Measurements from ENCODE around the gene COX5A. TPM values are rescaled to one million over a fixed set of nuclear protein-coding genes. Genes with fewer than 3 reads are reported as not detected.
A peak's percentile ranks its signal among the peaks of the same experiment; 100 is the strongest.

The COX5A gene
- total and polyA plus RNA-seq, 7 experiments from 2014 or later = 44.4 to 242 (median 61.6) TPM

DNA sequence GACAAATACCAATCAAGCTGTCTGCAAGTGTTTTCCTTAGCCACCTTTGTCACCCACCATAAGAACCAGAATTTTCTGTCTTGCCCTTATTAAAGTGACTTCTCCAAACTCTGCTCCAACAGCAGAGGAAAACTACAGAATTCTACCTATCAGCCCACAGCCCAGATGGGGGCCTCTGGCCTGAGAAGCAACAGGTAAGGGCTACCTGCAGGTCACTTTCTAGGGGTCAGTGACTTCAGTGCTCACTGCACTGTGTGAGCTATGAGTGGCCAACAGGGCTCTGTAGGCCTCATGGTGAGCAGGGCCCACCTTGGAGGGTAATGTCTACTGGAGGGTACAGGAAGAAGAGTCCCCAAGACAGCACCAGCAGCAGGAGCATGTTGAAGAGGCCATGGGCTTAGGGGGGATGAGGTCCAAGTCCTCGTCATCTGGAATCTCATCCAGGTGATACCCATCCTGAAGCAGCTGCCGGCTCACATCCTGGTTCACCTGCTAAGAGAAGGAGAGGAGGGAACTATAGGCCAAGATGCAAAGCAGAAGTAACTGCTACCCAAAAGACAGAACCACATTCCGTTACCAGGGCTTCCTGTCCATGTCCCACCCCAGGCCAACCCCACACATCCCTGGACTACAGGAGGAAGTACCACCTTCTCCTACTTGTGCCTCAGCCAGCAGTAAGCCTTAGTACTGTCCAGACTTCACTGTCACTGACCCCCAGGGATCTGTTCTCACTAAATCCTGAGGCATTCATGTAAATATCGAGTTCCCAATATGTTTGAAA, 35.4 kb downstream of the COX5A start:
- H3K9me3 Mint-ChIP-seq = no peaks in the 10 kb centered on the region

DNA sequence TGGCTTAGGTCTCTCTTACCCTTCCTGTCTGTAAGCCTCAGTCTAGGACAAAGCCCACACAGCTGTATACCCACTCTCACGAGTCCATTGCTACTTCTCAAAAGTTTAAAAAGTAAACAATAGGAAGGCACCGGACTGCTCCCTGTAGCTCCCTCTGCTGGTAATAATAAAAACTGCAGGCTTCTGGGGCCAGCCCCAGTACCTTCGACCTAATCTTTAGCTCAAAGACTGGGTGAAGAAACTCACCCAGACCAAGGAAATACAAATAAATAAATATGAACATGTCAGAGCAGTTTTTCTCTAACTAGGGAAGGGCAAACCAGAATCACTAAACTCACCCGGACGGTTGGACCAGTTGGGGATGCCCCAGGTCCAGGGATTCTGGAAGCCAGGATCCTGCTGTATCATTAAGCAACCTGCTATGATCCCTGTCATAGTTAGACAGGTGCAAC, 36.2 kb downstream of the COX5A start:
- Histone ChIP-seq H3K4me3 (ENCODE audit: low read length) (no peak overlapping the region), H3K27me3 (ENCODE audit: control insufficient read depth in 2 of 2, insufficient read depth in 2 of 2, low read length in 2 of 2) (no peaks in the 10 kb centered on the region), H3K4me1 (ENCODE audit: control insufficient read depth in 2 of 2, insufficient read depth in 2 of 2, low read length in 2 of 2) (peaks cover 15 to 16% of the 10 kb centered on the region in 2 donors), H3K9me3 (ENCODE audit: control insufficient read depth in 2 of 3, low read length in 3 of 3) (no peaks in the 10 kb centered on the region), H3K36me3 (ENCODE audit: control insufficient read depth in 2 of 3, insufficient read depth in 3 of 3, low read length in 3 of 3) (peaks cover 0 to 66% (median 0%) of the 10 kb centered on the region in 3 experiments), H3K27ac (ENCODE audit: low read depth, low read length) (peak overlapping the region; percentile 2)
- peak; percentile 39 to 72 (median 63) for DNase-seq
- ChIA-PET POLR2A (interaction anchor here (0.8 to 6.7 kb wide), 18 partner anchors 8 to 132 kb away, joined by 3 to 45 read pairs (median 4); partner anchors contain the start of genes COX5A, CSK, MPI and ULK3), CTCF (interaction anchor here (0.5 to 4.4 kb wide), 33 partner anchors 8 to 271 kb away, joined by 3 to 30 read pairs (median 4); partner anchors contain the start of genes MPI and SCAMP2)
- Mint-ChIP-seq H3K4me1 (peaks cover 31 to 53% (median 44%) of the 10 kb centered on the region in 7 donors), H3K36me3 (peaks cover 5 to 19% (median 9%) of the 10 kb centered on the region in 5 donors), H3K27ac (peak overlapping the region; percentile 5 to 86 (median 61)), H3K27me3 (no peaks in the 10 kb centered on the region), H3K4me3 (peak overlapping the region in 3 of 10 donors; percentile 14 to 17 (median 16)), H3K9me3 (no peaks in the 10 kb centered on the region)
- peak; percentile 81 for ATAC-seq
- intact Hi-C loops (cut with micrococcal nuclease) = loop anchor here (1.0 kb wide), 7 partner anchors 8 to 266 kb away; partner anchors contain the start of genes MPI (in 1 of the 2), SCAMP2 (in 1 of the 2) and ULK3 (in 1 of the 2)

More for the DNA sequence above, 35.4 kb downstream of the COX5A start:
- H3K36me3 ChIP-seq (ENCODE audit: control insufficient read depth in 2 of 3, insufficient read depth in 3 of 3, low read length in 3 of 3) = peaks cover 0 to 62% (median 0%) of the 10 kb centered on the region in 3 experiments
- peak overlapping the region; percentile 2 for H3K27ac ChIP-seq (ENCODE audit: low read depth, low read length)
- H3K4me3 ChIP-seq (ENCODE audit: low read length) = no peak overlapping the region
- no peaks in the 10 kb centered on the region for H3K27me3 ChIP-seq (ENCODE audit: control insufficient read depth in 2 of 2, insufficient read depth in 2 of 2, low read length in 2 of 2)
- Mint-ChIP-seq H3K27ac (peak overlapping the region in 8 of 9 donors; percentile 16 to 86 (median 66)), H3K36me3 (peaks cover 5 to 19% (median 9%) of the 10 kb centered on the region in 5 donors), H3K27me3 (no peaks in the 10 kb centered on the region), H3K4me3 (peak overlapping the region in 2 of 10 donors; percentile 5 to 7), H3K4me1 (peaks cover 34 to 58% (median 47%) of the 10 kb centered on the region in 7 donors)
- intact Hi-C loops (cut with micrococcal nuclease) = loop anchor here in 1 of 2 donors (1.0 kb wide), 2 partner anchors 12 to 267 kb away; partner anchors contain the start of gene MPI
- H3K4me1 ChIP-seq (ENCODE audit: control insufficient read depth in 2 of 2, insufficient read depth in 2 of 2, low read length in 2 of 2) = peaks cover 19 to 20% of the 10 kb centered on the region in 2 donors
- H3K9me3 ChIP-seq (ENCODE audit: control insufficient read depth in 2 of 3, low read length in 3 of 3) = no peaks in the 10 kb centered on the region
- CTCF ChIA-PET = interaction anchor here (0.5 to 4.4 kb wide), 29 partner anchors 9 to 267 kb away, joined by 3 to 30 read pairs (median 5); partner anchors contain the start of genes MPI and SCAMP2
- ATAC-seq = no peak
- POLR2A ChIA-PET = interaction anchor here (0.8 to 6.7 kb wide), 12 partner anchors 9 to 132 kb away, joined by 3 to 45 read pairs (median 6); partner anchors contain the start of genes COX5A, MPI and ULK3
- no peak for DNase-seq

DNA sequence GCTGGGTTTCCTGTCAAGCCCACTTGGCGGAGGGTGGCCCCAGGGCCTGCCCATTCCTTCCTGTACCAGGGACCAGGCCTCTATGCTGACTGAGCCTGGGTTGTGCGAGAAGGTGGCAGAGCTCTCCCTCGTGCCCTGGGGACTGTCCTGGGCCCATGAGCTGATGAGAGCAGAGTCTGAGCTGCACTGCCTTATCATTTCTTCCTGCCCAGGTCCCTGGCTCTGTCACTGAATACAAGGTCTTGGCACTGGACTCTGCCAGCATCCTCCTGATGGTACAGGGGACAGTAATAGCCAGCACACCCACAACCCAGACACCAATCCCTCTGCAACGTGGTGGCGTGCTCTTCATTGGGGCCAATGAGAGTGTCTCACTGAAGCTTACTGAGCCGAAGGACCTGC, 40.6 kb downstream of the COX5A start:
- POLR2A ChIA-PET = interaction anchor here (1.0 to 3.2 kb wide), 7 partner anchors 8 to 126 kb away, joined by 3 to 24 read pairs (median 6); partner anchors contain the start of genes FAM219B, SCAMP2 and ULK3
- CTCF ChIA-PET = interaction anchor here (1.0 to 1.1 kb wide), 2 partner anchors 38 to 126 kb away, joined by 3 to 4 read pairs; no protein-coding TSS in a partner anchor
- ATAC-seq (no peak), DNase-seq (no peak)
- Histone ChIP-seq H3K9me3 (ENCODE audit: control insufficient read depth in 2 of 3, low read length in 3 of 3) (no peaks in the 10 kb centered on the region), H3K27ac (ENCODE audit: low read depth, low read length) (no peak overlapping the region), H3K27me3 (ENCODE audit: control insufficient read depth in 2 of 2, insufficient read depth in 2 of 2, low read length in 2 of 2) (no peaks in the 10 kb centered on the region), H3K36me3 (ENCODE audit: control insufficient read depth in 2 of 3, insufficient read depth in 3 of 3, low read length in 3 of 3) (peaks cover 0 to 52% (median 0%) of the 10 kb centered on the region in 3 experiments), H3K4me3 (ENCODE audit: low read length) (no peak overlapping the region), H3K4me1 (ENCODE audit: control insufficient read depth in 2 of 2, insufficient read depth in 2 of 2, low read length in 2 of 2) (peaks cover 30 to 35% of the 10 kb centered on the region in 2 donors)
- Mint-ChIP-seq H3K4me1 (peaks cover 25 to 47% (median 38%) of the 10 kb centered on the region in 7 donors), H3K27ac (peak overlapping the region in 4 of 9 donors; percentile 7 to 45 (median 22)), H3K36me3 (peaks cover 6 to 24% (median 13%) of the 10 kb centered on the region in 5 donors), H3K9me3 (peaks cover 0 to 2% (median 0%) of the 10 kb centered on the region in 11 donors), H3K27me3 (no peaks in the 10 kb centered on the region), H3K4me3 (no peak overlapping the region)
- intact Hi-C loops (cut with micrococcal nuclease) = no loop called here

DNA sequence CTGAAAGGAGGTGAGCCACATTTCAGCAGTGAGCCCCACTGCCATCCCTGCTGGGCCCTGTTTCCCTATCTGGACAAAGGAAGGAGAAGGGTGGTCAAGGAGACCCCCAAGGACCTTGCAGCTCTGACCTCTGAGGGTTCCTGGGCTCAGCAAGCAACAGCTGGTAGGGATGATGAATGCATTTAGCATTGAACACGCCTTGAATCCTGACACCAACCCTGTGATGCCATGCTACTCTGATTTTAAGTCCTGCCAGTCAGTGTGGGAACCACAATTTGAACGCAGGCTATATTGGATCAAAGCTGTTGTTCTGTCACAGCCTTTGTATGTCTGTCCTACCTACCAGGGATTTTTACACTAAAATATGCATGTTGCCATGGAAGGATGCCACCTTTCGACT, 41.6 kb downstream of the COX5A start:
- Mint-ChIP-seq H3K27me3 (no peaks in the 10 kb centered on the region), H3K4me3 (no peak overlapping the region), H3K9me3 (peaks cover 0 to 2% (median 0%) of the 10 kb centered on the region in 11 donors), H3K27ac (peak overlapping the region in 6 of 9 donors; percentile 42 to 83 (median 70)), H3K4me1 (peaks cover 19 to 47% (median 35%) of the 10 kb centered on the region in 7 donors), H3K36me3 (peaks cover 6 to 30% (median 13%) of the 10 kb centered on the region in 5 donors)
- no peak overlapping the region for H3K27ac ChIP-seq (ENCODE audit: low read depth, low read length)
- peaks cover 0 to 56% (median 1%) of the 10 kb centered on the region in 3 experiments for H3K36me3 ChIP-seq (ENCODE audit: control insufficient read depth in 2 of 3, insufficient read depth in 3 of 3, low read length in 3 of 3)
- ATAC-seq (no peak), DNase-seq (no peak)
- H3K27me3 ChIP-seq (ENCODE audit: control insufficient read depth in 2 of 2, insufficient read depth in 2 of 2, low read length in 2 of 2) = no peaks in the 10 kb centered on the region
- no peaks in the 10 kb centered on the region for H3K9me3 ChIP-seq (ENCODE audit: control insufficient read depth in 2 of 3, low read length in 3 of 3)
- CTCF ChIA-PET = interaction anchor here (1.0 kb wide), 1 partner anchor 125 kb away, joined by 4 read pairs; no protein-coding TSS in a partner anchor
- no peak overlapping the region for H3K4me3 ChIP-seq (ENCODE audit: low read length)
- H3K4me1 ChIP-seq (ENCODE audit: control insufficient read depth in 2 of 2, insufficient read depth in 2 of 2, low read length in 2 of 2) = peaks cover 23 to 29% of the 10 kb centered on the region in 2 donors
- intact Hi-C loops (cut with micrococcal nuclease) = no loop called here
- POLR2A ChIA-PET = interaction anchor here (0.8 to 3.2 kb wide), 5 partner anchors 10 to 124 kb away, joined by 3 to 24 read pairs (median 6); partner anchors contain the start of genes FAM219B and ULK3

DNA sequence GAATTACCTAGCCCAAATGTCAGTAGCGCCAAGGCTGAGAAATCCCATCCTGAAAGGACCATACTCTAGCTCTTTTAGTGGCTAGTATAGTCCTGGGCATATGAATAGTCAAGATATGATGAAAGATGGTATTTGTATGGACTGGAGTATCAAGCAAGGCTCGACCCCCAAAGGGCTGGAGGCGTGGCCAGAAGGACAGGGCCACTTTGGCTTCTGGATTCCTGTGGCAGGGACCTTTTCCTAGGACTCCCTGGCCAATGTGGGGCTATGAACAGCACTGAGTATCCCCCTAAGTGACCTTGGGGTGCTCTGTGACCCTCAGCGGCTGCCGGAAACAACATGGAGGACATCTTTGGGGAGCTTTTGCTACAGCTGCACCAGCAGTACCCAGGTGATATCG, 42.0 kb downstream of the COX5A start:
- Histone ChIP-seq H3K36me3 (ENCODE audit: control insufficient read depth in 2 of 3, insufficient read depth in 3 of 3, low read length in 3 of 3) (peaks cover 0 to 56% (median 4%) of the 10 kb centered on the region in 3 experiments), H3K27ac (ENCODE audit: low read depth, low read length) (peak overlapping the region; percentile 40), H3K9me3 (ENCODE audit: control insufficient read depth in 2 of 3, low read length in 3 of 3) (no peaks in the 10 kb centered on the region), H3K4me3 (ENCODE audit: low read length) (no peak overlapping the region), H3K4me1 (ENCODE audit: control insufficient read depth in 2 of 2, insufficient read depth in 2 of 2, low read length in 2 of 2) (peaks cover 22 to 29% of the 10 kb centered on the region in 2 donors), H3K27me3 (ENCODE audit: control insufficient read depth in 2 of 2, insufficient read depth in 2 of 2, low read length in 2 of 2) (no peaks in the 10 kb centered on the region)
- Mint-ChIP-seq H3K27ac (peak overlapping the region in 7 of 9 donors; percentile 51 to 83 (median 70)), H3K36me3 (peaks cover 6 to 29% (median 13%) of the 10 kb centered on the region in 5 donors), H3K9me3 (peaks cover 0 to 2% (median 0%) of the 10 kb centered on the region in 11 donors), H3K27me3 (no peaks in the 10 kb centered on the region), H3K4me3 (peak overlapping the region in 2 of 10 donors; percentile 6 to 29), H3K4me1 (peaks cover 19 to 49% (median 35%) of the 10 kb centered on the region in 7 donors)
- DNase-seq (no peak), ATAC-seq (no peak)
- ChIA-PET CTCF (interaction anchor here (0.7 to 0.8 kb wide), 2 partner anchors 10 to 38 kb away, joined by 3 to 8 read pairs; no protein-coding TSS in a partner anchor), POLR2A (interaction anchor here (0.8 to 3.2 kb wide), 5 partner anchors 11 to 123 kb away, joined by 3 to 24 read pairs (median 6); partner anchors contain the start of genes FAM219B and ULK3)
- intact Hi-C loops (cut with micrococcal nuclease) = no loop called here
